ENCODE results near the gene CMSS1.

The CMSS1 gene

GRCh38 chr3:99842826-99843589, 25.3 kb downstream of the CMSS1 start (continued):
- TF ChIP-seq ZNF221 (tag by site-specific recombination; IDR thresholded peaks at IDR 0.05; ENCODE audit: borderline replicate concordance), result no peak
- no peak for TF ChIP-seq ZNF366 (tag by site-specific recombination; conservative IDR thresholded peaks at IDR 0.05)
- TF ChIP-seq ZNF23 (tag by site-specific recombination; IDR thresholded peaks at IDR 0.05; ENCODE audit: borderline replicate concordance), result no peak
- no peak for TF ChIP-seq ZNF560 (tag by site-specific recombination; IDR thresholded peaks at IDR 0.05; ENCODE audit: borderline replicate concordance)
- TF ChIP-seq, protein P1, sequence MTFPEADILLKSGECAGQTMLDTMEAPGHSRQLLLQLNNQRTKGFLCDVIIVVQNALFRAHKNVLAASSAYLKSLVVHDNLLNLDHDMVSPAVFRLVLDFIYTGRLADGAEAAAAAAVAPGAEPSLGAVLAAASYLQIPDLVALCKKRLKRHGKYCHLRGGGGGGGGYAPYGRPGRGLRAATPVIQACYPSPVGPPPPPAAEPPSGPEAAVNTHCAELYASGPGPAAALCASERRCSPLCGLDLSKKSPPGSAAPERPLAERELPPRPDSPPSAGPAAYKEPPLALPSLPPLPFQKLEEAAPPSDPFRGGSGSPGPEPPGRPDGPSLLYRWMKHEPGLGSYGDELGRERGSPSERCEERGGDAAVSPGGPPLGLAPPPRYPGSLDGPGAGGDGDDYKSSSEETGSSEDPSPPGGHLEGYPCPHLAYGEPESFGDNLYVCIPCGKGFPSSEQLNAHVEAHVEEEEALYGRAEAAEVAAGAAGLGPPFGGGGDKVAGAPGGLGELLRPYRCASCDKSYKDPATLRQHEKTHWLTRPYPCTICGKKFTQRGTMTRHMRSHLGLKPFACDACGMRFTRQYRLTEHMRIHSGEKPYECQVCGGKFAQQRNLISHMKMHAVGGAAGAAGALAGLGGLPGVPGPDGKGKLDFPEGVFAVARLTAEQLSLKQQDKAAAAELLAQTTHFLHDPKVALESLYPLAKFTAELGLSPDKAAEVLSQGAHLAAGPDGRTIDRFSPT (tag by site-specific recombination; IDR thresholded peaks at IDR 0.05), result no peak
- TF ChIP-seq PRDM1 (tag by site-specific recombination; IDR thresholded peaks at IDR 0.05), result 0 out of 2 replicates have a peak, but pooled peaks have one; percentile 15
- TF ChIP-seq, protein P2, sequence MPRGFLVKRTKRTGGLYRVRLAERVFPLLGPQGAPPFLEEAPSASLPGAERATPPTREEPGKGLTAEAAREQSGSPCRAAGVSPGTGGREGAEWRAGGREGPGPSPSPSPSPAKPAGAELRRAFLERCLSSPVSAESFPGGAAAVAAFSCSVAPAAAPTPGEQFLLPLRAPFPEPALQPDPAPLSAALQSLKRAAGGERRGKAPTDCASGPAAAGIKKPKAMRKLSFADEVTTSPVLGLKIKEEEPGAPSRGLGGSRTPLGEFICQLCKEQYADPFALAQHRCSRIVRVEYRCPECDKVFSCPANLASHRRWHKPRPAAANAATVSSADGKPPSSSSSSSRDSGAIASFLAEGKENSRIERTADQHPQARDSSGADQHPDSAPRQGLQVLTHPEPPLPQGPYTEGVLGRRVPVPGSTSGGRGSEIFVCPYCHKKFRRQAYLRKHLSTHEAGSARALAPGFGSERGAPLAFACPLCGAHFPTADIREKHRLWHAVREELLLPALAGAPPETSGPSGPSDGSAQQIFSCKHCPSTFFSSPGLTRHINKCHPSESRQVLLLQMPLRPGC (tag by site-specific recombination; IDR thresholded peaks at IDR 0.05), result no peak
- TF ChIP-seq, protein P3, sequence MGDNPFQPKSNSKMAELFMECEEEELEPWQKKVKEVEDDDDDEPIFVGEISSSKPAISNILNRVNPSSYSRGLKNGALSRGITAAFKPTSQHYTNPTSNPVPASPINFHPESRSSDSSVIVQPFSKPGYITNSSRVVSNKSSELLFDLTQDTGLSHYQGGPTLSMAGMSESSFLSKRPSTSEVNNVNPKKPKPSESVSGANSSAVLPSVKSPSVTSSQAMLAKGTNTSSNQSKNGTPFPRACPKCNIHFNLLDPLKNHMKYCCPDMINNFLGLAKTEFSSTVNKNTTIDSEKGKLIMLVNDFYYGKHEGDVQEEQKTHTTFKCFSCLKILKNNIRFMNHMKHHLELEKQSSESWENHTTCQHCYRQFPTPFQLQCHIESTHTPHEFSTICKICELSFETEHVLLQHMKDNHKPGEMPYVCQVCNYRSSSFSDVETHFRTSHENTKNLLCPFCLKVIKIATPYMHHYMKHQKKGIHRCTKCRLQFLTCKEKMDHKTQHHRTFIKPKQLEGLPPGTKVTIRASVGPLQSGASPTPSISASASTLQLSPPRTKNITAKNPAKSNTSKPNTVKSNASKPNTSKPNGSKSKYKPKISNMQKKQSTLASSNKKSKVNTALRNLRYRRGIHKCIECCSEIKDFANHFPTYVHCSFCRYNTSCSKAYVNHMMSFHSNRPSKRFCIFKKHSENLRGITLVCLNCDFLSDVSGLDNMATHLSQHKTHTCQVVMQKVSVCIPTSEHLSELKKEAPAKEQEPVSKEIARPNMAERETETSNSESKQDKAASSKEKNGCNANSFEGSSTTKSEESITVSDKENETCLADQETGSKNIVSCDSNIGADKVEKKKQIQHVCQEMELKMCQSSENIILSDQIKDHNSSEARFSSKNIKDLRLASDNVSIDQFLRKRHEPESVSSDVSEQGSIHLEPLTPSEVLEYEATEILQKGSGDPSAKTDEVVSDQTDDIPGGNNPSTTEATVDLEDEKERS (tag by site-specific recombination; IDR thresholded peaks at IDR 0.05), result no peak
- no peak for TF ChIP-seq ZXDB (tag by site-specific recombination; IDR thresholded peaks at IDR 0.05)
- TF ChIP-seq ZNF350 (tag by site-specific recombination; IDR thresholded peaks at IDR 0.05), result no peak
- no peak for TF ChIP-seq ZBTB48 (tag by site-specific recombination; IDR thresholded peaks at IDR 0.05)
- TF ChIP-seq ZNF660 (tag by site-specific recombination; IDR thresholded peaks at IDR 0.05), result 0 out of 2 replicates have a peak, but pooled peaks have one; percentile 16
- TF ChIP-seq HOXA7 (CRISPR knock-in tag; IDR thresholded peaks at IDR 0.05; ENCODE audit: borderline replicate concordance), result no peak
- no peak for TF ChIP-seq HOXC10 (CRISPR knock-in tag; IDR thresholded peaks at IDR 0.05)
- peak; percentile 98 for TF ChIP-seq ZNF530 (tag by site-specific recombination; IDR thresholded peaks at IDR 0.05; ENCODE audit: low read depth)

- no peak overlapping the region for H3K27ac ChIP-seq (ENCODE audit: extremely low read depth, low read depth, low read length)
- H3K36me3 ChIP-seq (ENCODE audit: control insufficient read depth in 2 of 2, insufficient read depth in 1 of 2, low read length in 2 of 2), result no peaks in the 10 kb centered on the region
- CTCF ChIA-PET, result interaction anchor here (0.6 to 2.3 kb wide), 24 partner anchors 10 to 914 kb away, joined by 3 to 20 read pairs (median 5); no protein-coding TSS in a partner anchor
- H3K9me3 ChIP-seq (ENCODE audit: control insufficient read depth, insufficient read depth, low read depth, low read length), result no peaks in the 10 kb centered on the region
- TF ChIP-seq GFI1B (tag by site-specific recombination; IDR thresholded peaks at IDR 0.05) (no peak), ZNF239 (tag by site-specific recombination; IDR thresholded peaks at IDR 0.05) (no peak), ZFP3 (tag by site-specific recombination; IDR thresholded peaks at IDR 0.05; ENCODE audit: low read depth) (no peak), ZNF274 (IDR thresholded peaks at IDR 0.05; ENCODE audit: low read length) (no peak), ZNF274 (tag by site-specific recombination; IDR thresholded peaks at IDR 0.05; ENCODE audit: borderline replicate concordance) (no peak), ZNF785 (tag by site-specific recombination; IDR thresholded peaks at IDR 0.05) (no peak), ZNF747 (tag by site-specific recombination; IDR thresholded peaks at IDR 0.05) (no peak), ZBTB17 (tag by site-specific recombination; IDR thresholded peaks at IDR 0.05) (no peak), ZNF112 (tag by site-specific recombination; IDR thresholded peaks at IDR 0.05) (no peak), SP7 (tag by site-specific recombination; IDR thresholded peaks at IDR 0.05) (no peak), ZNF391 (tag by site-specific recombination; IDR thresholded peaks at IDR 0.05; ENCODE audit: borderline replicate concordance, low read depth) (no peak), ZNF366 (tag by site-specific recombination; conservative IDR thresholded peaks at IDR 0.05) (no peak), ZNF140 (tag by site-specific recombination; IDR thresholded peaks at IDR 0.05) (no peak), ZNF335 (tag by site-specific recombination; conservative IDR thresholded peaks at IDR 0.05) (no peak), GLIS2 (tag by site-specific recombination; IDR thresholded peaks at IDR 0.05) (no peak), KLF8 (tag by site-specific recombination; IDR thresholded peaks at IDR 0.05) (no peak), ZNF830 (tag by site-specific recombination; IDR thresholded peaks at IDR 0.05; ENCODE audit: low read depth) (no peak)
- no peak overlapping the region for H3K4me3 ChIP-seq (ENCODE audit: low read depth, low read length)
- no peaks in the 10 kb centered on the region for H3K4me1 ChIP-seq (ENCODE audit: control insufficient read depth, insufficient read depth, low read length)
- POLR2A ChIA-PET, result interaction anchor here (0.6 kb wide), 1 partner anchor 169 kb away, joined by 3 read pairs; no protein-coding TSS in a partner anchor
These were observed 26.1 kb downstream of the CMSS1 start for GRCh38 chr3:99843590-99844258.
